AG09309 (cell line): ENCODE measurements around the gene DERA.
"Not testable (repeated sequence)": the region's sequence is repeated elsewhere in the genome, so short reads cannot be mapped to it uniquely, and the experiment has no call there.

Experiments used
- DNase-seq: peaks from one replicate; pipeline ENCODE4 v3.0.0-alpha.2; 2010; ENCODE audit warnings: low read depth
- H3K4me3 ChIP-seq: 2 replicates; pipeline ENCODE4 v1.5.1; 2011; ENCODE audit warnings: mild to moderate bottlenecking, low read depth, low read length, moderate library complexity; ENCODE audit not compliant: control insufficient read depth
- TF ChIP-seq, protein P1 (sequence below): IDR thresholded peaks from 2 replicates; pipeline ENCODE4 v1.5.1; 2011; ENCODE audit warnings: mild to moderate bottlenecking, low read depth, low read length, inconsistent platforms; ENCODE audit not compliant: insufficient read depth, control insufficient read depth; ENCODE audit errors: missing control alignments

Gene DERA

DNA sequence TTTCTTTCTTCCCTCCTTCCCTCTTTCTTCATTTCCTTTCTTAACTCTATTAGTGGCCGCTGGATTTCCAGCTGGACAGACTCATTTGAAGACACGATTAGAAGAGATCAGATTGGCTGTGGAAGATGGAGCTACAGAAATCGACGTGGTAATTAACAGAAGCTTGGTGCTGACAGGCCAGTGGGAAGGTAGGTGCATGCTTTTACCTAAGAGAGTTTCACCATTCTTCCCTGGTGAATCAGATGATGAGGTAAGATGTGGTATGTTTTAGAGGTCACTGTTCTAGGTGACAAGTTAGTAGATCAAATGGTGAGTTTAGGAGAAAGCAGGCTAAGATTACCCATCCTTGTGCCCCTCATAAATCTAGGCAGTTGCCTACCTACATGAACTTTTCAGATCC lies 51.6 kb downstream of the DERA start:
- TF ChIP-seq, protein P1, sequence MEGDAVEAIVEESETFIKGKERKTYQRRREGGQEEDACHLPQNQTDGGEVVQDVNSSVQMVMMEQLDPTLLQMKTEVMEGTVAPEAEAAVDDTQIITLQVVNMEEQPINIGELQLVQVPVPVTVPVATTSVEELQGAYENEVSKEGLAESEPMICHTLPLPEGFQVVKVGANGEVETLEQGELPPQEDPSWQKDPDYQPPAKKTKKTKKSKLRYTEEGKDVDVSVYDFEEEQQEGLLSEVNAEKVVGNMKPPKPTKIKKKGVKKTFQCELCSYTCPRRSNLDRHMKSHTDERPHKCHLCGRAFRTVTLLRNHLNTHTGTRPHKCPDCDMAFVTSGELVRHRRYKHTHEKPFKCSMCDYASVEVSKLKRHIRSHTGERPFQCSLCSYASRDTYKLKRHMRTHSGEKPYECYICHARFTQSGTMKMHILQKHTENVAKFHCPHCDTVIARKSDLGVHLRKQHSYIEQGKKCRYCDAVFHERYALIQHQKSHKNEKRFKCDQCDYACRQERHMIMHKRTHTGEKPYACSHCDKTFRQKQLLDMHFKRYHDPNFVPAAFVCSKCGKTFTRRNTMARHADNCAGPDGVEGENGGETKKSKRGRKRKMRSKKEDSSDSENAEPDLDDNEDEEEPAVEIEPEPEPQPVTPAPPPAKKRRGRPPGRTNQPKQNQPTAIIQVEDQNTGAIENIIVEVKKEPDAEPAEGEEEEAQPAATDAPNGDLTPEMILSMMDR: no peak
- H3K4me3 ChIP-seq: no peak overlapping the region
- no peak for DNase-seq

DNA sequence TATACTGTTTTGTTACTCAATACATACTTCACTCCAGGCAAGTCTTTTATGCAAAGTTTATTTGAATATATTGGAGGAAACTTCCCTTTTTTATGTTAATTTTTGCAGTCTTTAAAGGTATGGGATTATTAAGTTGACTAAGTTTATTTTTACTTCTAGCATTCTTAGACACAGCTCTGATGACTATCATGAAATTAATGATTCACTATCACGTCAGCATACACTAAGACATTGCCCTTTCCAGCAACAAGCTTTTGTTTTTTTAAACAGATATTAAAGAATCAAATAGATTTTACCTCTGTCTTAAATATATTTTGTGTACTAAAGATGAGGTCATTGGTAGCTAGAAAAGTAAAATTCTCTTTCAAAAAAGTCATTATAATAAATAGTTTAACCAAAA lies 52.1 kb downstream of the DERA start:
- DNase-seq: no peak
- H3K4me3 ChIP-seq: no peak overlapping the region
- TF ChIP-seq, protein P1: no peak

DNA sequence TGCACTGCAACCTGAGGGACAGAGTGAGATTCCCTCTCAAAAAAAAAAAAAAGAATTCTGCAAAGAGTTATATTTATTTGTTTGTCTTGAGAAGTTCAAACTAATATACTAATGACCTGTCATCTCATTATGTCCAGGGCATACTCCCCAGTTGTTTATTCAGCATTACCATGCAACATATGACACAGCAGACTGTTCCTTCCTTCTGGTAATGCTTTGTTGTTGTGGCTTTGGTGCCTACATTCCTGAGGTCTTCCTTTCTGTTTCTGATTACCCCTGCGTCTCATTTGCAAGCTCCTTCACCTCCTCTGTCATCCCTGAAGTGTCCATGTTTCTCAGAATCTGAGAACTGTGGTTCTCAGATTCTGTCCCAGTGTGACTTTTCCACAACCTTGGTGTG lies 55.3 kb downstream of the DERA start:
- DNase-seq: peak; percentile 41
- H3K4me3 ChIP-seq: no peak overlapping the region
- TF ChIP-seq, protein P1: no peak

DNA sequence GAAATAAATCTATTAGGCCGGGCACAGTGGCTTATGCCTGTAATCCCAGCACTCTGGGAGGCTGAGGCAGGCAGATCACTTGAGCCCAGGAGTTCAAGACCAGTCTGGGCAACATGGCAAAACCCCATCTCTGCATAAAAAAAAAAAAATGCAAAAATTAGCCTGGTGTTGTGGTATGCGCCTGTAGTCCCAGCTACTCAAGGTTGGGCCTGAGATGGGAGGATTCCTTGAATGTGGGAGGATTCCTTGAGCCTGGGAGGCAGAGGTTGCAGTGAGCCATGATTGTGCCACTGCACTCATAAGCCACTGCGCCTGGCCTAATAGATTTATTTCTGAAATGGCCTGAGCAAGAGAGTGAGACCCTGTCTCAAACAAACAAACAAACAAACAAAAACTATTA lies 55.9 kb downstream of the DERA start:
- not testable (repeated sequence) for DNase-seq, H3K4me3 ChIP-seq

DNA sequence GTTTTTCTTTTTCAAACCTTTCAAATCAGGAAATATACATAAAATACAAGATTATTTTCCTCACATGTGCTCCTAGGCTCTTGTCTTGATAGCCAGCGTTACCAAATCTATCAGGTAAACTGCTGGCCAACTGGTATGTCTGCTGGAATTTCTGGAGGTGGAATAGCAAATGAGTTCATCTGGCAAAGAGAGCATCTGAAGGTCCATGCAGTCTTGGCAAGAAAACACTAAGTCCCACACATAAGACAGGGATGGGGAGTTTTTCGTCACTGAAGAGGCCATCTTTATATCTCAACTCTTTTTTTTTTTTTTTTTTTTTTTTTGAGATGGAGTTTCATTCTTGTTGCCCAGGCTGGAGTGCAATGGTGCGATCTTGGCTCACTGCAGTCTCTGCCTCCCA lies 60.1 kb downstream of the DERA start:
- no peak for DNase-seq
- TF ChIP-seq, protein P1: no peak
- no peak overlapping the region for H3K4me3 ChIP-seq

DNA sequence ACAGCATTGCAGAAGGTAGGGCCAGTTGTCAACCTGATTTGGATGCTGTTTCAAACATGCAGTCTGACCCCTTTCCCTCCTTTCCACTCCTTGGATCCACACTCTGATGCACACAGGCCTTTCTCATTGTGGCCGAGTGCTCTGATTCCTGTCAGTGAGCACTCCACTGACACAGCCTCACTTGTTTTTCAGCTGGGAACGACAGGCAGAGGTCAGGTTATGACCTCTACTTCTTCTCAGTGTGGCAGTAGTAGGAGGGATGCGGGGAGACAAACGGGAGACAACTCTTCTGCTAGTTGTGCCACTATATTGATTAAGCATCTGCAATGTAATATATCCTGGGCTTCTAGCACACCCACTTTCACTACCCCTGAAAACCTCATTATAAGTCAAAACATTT lies 61.8 kb downstream of the DERA start:
- no peak for DNase-seq
- H3K4me3 ChIP-seq: no peak overlapping the region
- TF ChIP-seq, protein P1: no peak

DNA sequence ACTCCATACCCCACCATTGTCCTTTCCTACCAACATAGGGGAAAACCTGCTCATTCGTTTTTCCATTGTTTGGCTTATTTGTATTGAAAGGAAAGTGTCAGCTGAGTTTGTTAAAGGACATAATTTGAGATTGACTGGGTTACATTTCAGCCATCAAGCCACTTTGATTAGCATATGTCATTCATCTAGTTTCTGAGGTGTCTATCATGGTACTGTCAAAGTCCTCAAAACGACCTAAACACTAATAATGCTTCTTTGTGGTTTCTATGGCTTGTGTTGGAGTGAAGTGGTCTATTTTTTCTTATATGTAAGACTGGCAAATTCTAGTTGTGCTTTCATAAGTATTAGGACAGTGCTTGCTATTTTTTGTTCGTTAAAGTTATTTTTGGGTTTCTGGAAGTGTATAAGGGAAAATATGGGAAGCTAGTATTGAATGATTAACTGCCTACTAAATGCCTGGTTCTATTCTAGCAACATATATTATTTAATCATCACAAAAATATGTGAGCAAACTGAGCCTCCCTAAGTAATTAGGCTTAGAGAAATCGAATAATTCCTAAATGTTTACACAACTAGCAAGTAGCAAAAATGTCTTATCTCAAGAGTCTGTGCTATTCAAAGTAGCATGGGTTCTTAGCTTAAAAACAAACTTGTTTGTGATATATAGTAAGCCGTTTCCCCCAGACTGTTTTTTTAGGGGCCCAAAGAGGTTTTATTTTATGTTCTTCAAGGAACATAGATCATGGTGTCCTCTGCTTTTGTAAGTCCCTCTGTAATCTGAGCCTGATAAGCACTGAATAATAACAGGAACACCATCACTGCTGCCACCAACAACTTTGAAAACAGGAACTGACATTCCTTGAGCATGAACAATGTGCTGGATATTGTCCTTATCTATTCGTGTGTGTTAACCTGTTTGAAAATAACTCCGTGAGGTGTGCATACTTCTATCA lies 67.1 kb downstream of the DERA start:
- no peak overlapping the region for H3K4me3 ChIP-seq
- TF ChIP-seq, protein P1: no peak
- DNase-seq: no peak
